GM06990 (cell line): ENCODE results near the gene ZNF474.

Source experiments
- DNase-seq: peaks from one replicate; pipeline ENCODE4 v3.0.0-alpha.2; 2011; ENCODE audit not compliant: insufficient read length; ENCODE audit errors: extremely low read depth
- H3K27me3 ChIP-seq: replicated peaks from 2 replicates; pipeline ENCODE4 v1.6.0; 2011; ENCODE audit warnings: low read length; ENCODE audit not compliant: control insufficient read depth, insufficient read depth
- H3K36me3 ChIP-seq: 2 replicates; pipeline ENCODE4 v1.5.1; 2011; ENCODE audit warnings: low read length; ENCODE audit not compliant: control insufficient read depth, insufficient read depth
- H3K4me3 ChIP-seq: replicated peaks from 2 replicates; pipeline ENCODE4 v1.5.1; 2011; ENCODE audit warnings: low read depth, mild to moderate bottlenecking, control low read depth, low read length
- CTCF ChIP-seq: IDR thresholded peaks from 2 replicates; pipeline ENCODE4 v1.5.1; 2011; ENCODE audit warnings: low read length, control low read depth, mild to moderate bottlenecking, inconsistent platforms; ENCODE audit not compliant: insufficient read depth, poor library complexity, severe bottlenecking

Gene ZNF474

GRCh38 chr5:122187426-122187825 is 58.1 kb downstream of the ZNF474 start:
- Histone ChIP-seq H3K36me3 (no peaks in the 10 kb centered on the region), H3K4me3 (no peak overlapping the region), H3K27me3 (no peaks in the 10 kb centered on the region)
- no peak for TF ChIP-seq CTCF
- no peak for DNase-seq

- no peaks in the 10 kb centered on the region for H3K27me3 ChIP-seq
- DNase-seq, result no peak
- TF ChIP-seq CTCF, result no peak
Measured at GRCh38 chr5:122190156-122190555, 60.8 kb downstream of the ZNF474 start.

GRCh38 chr5:122192497-122193496 is 63.5 kb downstream of the ZNF474 start:
- peak; percentile 9 for DNase-seq
- H3K36me3 ChIP-seq, result no peaks in the 10 kb centered on the region
- no peaks in the 10 kb centered on the region for H3K27me3 ChIP-seq
- peak; percentile 66 for TF ChIP-seq CTCF
- no peak overlapping the region for H3K4me3 ChIP-seq

More at GRCh38 chr5:122190156-122190555, 60.8 kb downstream of the ZNF474 start:
- no peak overlapping the region for H3K4me3 ChIP-seq
- H3K36me3 ChIP-seq, result no peaks in the 10 kb centered on the region

- H3K27me3 ChIP-seq, result no peaks in the 10 kb centered on the region
- no peak for DNase-seq
- H3K36me3 ChIP-seq, result no peaks in the 10 kb centered on the region
- TF ChIP-seq CTCF, result peak; percentile 42
- no peak overlapping the region for H3K4me3 ChIP-seq
Measured at GRCh38 chr5:122195802-122196394, 66.6 kb downstream of the ZNF474 start.

- H3K27me3 ChIP-seq, result no peaks in the 10 kb centered on the region
- no peaks in the 10 kb centered on the region for H3K36me3 ChIP-seq
- DNase-seq, result no peak
Measured at GRCh38 chr5:122199146-122199545, 69.8 kb downstream of the ZNF474 start.

More at GRCh38 chr5:122199146-122199545, 69.8 kb downstream of the ZNF474 start:
- TF ChIP-seq CTCF, result no peak
- H3K4me3 ChIP-seq, result no peak overlapping the region
